ENCODE results near the gene DOCK2.
"Not testable (repeated sequence)": the region's sequence is repeated elsewhere in the genome, so short reads cannot be mapped to it uniquely, and the experiment has no call there.

Gene DOCK2

GRCh38 chr5:169950333-169950732 is 313.3 kb downstream of the DOCK2 start:
- DNase-seq, result no peak

GRCh38 chr5:169953196-169953595 is 316.1 kb downstream of the DOCK2 start:
- not testable (repeated sequence) for DNase-seq

- no peak for DNase-seq
Observed at GRCh38 chr5:169954786-169955185, 317.7 kb downstream of the DOCK2 start.

- no peak for DNase-seq
Observed at GRCh38 chr5:169956126-169956525, 319.1 kb downstream of the DOCK2 start.

- no peak for DNase-seq
Observed at GRCh38 chr5:169956756-169957155, 319.7 kb downstream of the DOCK2 start.

- DNase-seq, result no peak
Observed at GRCh38 chr5:169958278-169958677, 321.2 kb downstream of the DOCK2 start.

- no peak for DNase-seq
Observed at GRCh38 chr5:169960659-169961058, 323.6 kb downstream of the DOCK2 start.

- no peak for DNase-seq
Observed at GRCh38 chr5:169964246-169964645, 327.2 kb downstream of the DOCK2 start.

GRCh38 chr5:169970339-169970738 is 333.3 kb downstream of the DOCK2 start:
- no peak for DNase-seq

GRCh38 chr5:169970911-169971765 is 334.1 kb downstream of the DOCK2 start:
- DNase-seq, result no peak

- no peak for DNase-seq
Observed at GRCh38 chr5:169971780-169972179, 334.7 kb downstream of the DOCK2 start.

- no peak for DNase-seq
Observed at GRCh38 chr5:169973056-169973455, 336.0 kb downstream of the DOCK2 start.

- DNase-seq, result no peak
Observed at GRCh38 chr5:169974121-169974770, 337.2 kb downstream of the DOCK2 start.

GRCh38 chr5:169978714-169979113 is 341.6 kb downstream of the DOCK2 start:
- no peak for DNase-seq

GRCh38 chr5:169979871-169980270 is 342.8 kb downstream of the DOCK2 start:
- DNase-seq, result no peak

- DNase-seq, result no peak
Observed at GRCh38 chr5:169980418-169981053, 343.5 kb downstream of the DOCK2 start, which contains the start of gene INSYN2B. Gene INSYN2B, minus strand, starts transcription at chr5:169980495. Its CDS starts 96,597 bp downstream, at chr5:169883898.

- no peak for DNase-seq
Observed at GRCh38 chr5:169988206-169988605, 351.1 kb downstream of the DOCK2 start.

- DNase-seq, result no peak
Observed at GRCh38 chr5:169988947-169989346, 351.9 kb downstream of the DOCK2 start.

GRCh38 chr5:169989365-169989764 is 352.3 kb downstream of the DOCK2 start:
- no peak for DNase-seq

- DNase-seq, result no peak
Observed at GRCh38 chr5:169991115-169991869, 354.2 kb downstream of the DOCK2 start.

- DNase-seq, result no peak
Observed at GRCh38 chr5:169992789-169993484, 355.9 kb downstream of the DOCK2 start.

GRCh38 chr5:169993485-169993790 is 356.4 kb downstream of the DOCK2 start:
- DNase-seq, result no peak
